Keratinocyte (primary cell): ENCODE measurements around the gene FMNL2.

ENCODE experiments used
- EZH2 ChIP-seq: IDR thresholded peaks from one replicate; pipeline ENCODE4 v1.6.1; 2012; ENCODE audit warnings: inconsistent platforms, mild to moderate bottlenecking, low read length, moderate library complexity
- TF ChIP-seq, protein P1 (sequence below), 3 experiments: IDR thresholded peaks in 1 of 3; conservative IDR thresholded peaks in 1 of 3; optimal IDR thresholded peaks in 1 of 3; 2 replicates in 2 of 3; 3 replicates in 1 of 3; pipeline versions ENCODE3 to v1.5.1; 2011; ENCODE audit warnings: low read length in 3 of 3, mild to moderate bottlenecking in 3 of 3, moderate library complexity in 2 of 3, control low read depth in 1 of 3, inconsistent platforms in 1 of 3; ENCODE audit not compliant: insufficient read depth in 2 of 3; ENCODE audit errors: extremely low read depth in 1 of 3

DNA sequence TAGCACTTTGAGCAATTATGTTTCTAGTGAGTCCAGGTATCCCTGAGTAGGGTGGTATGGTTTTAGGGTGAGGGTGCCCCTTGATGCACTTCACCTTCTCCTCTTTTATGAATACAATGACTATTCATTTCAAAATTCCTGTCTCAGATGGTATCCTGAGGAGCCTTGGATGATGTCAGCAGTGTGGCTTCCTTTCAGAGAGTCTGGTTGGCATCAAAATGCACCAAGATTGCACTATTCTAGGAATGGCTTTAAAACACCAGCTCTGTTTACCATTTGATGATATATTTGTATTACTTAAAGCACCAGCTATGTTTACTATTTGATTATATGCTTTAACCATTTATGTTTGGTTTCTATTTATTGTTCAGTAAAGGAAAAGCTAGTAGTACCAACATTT is 141.0 kb downstream of the FMNL2 start:
- TF ChIP-seq, protein P1, sequence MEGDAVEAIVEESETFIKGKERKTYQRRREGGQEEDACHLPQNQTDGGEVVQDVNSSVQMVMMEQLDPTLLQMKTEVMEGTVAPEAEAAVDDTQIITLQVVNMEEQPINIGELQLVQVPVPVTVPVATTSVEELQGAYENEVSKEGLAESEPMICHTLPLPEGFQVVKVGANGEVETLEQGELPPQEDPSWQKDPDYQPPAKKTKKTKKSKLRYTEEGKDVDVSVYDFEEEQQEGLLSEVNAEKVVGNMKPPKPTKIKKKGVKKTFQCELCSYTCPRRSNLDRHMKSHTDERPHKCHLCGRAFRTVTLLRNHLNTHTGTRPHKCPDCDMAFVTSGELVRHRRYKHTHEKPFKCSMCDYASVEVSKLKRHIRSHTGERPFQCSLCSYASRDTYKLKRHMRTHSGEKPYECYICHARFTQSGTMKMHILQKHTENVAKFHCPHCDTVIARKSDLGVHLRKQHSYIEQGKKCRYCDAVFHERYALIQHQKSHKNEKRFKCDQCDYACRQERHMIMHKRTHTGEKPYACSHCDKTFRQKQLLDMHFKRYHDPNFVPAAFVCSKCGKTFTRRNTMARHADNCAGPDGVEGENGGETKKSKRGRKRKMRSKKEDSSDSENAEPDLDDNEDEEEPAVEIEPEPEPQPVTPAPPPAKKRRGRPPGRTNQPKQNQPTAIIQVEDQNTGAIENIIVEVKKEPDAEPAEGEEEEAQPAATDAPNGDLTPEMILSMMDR (optimal IDR thresholded peaks at IDR 0.05 in 1 of 3, IDR thresholded peaks at IDR 0.05 in 1 of 3, conservative IDR thresholded peaks at IDR 0.05 in 1 of 3; ENCODE audit: extremely low read depth in 1 of 3, insufficient read depth in 2 of 3, low read length in 3 of 3) = no peak
- no peak for TF ChIP-seq EZH2
